Vagina (tissue), 2 donors: ENCODE measurements around the gene STX16.

ENCODE experiments used
- POLR2A ChIP-seq, 2 donors: fragments of 450-650 bp; IDR thresholded peaks; one replicate each; pipeline ENCODE4 v1.6.1; 2017; ENCODE audit warnings: antibody characterized with exemption in 2 of 2, mild to moderate bottlenecking in 2 of 2, moderate library complexity in 2 of 2
- POLR2AphosphoS5 ChIP-seq, 2 donors: sonication (generic); formaldehyde crosslinking; IDR thresholded peaks; one replicate each; pipeline ENCODE4 v1.9.0; 2017; ENCODE audit warnings: antibody characterized with exemption in 2 of 2, mild to moderate bottlenecking in 2 of 2, low read depth in 1 of 2; ENCODE audit not compliant: insufficient read depth in 1 of 2
- TF ChIP-seq, protein P1 (sequence below), 3 experiments: fragments of 450-650 bp in 2 of 3; fragments of 200-600 bp in 1 of 3; sonication (generic) in 1 of 3; IDR thresholded peaks; one replicate each; pipeline ENCODE4 v1.5.1; 2017 to 2019; ENCODE audit warnings: antibody characterized with exemption in 3 of 3, mild to moderate bottlenecking in 2 of 3, moderate library complexity in 2 of 3

DNA sequence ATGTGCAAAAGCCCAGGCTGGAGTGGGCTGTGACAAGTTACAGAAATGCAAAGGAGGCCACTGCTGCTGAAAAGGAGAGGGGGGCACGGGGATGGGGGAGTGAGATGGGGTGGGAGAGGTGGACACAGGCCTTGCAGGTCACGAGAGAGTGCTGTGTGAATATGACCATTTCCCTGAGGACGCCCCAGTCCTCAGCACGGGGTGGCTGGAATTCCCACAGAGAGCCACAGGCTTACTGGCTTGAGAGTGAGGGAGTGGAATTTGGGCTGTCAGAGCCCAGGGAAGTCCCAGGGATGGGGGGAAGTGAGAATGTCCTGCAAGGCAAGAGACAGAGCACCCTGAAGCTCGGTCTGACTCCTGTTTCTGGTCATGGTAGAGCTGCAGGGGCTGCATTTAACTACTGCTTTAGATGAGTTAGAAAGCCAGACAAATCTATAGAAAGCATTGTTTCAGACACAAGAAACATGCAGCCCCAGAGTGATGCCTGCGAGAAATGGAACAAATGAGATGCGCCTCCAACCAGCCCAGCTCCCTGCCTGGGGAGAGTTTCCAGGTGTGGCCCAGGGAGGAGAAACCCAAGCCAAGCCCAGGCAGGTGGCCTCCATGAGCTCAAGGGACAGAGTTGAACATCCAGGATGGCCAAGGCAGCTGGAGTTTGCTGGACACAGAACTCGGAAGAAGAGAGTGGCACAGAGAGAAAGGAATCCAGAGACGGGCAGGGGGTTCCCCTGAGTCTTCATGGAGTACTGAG, 72.0 kb downstream of the STX16 start:
- TF ChIP-seq POLR2A (IDR thresholded peaks at IDR 0.05) = no peak
- TF ChIP-seq, protein P1, sequence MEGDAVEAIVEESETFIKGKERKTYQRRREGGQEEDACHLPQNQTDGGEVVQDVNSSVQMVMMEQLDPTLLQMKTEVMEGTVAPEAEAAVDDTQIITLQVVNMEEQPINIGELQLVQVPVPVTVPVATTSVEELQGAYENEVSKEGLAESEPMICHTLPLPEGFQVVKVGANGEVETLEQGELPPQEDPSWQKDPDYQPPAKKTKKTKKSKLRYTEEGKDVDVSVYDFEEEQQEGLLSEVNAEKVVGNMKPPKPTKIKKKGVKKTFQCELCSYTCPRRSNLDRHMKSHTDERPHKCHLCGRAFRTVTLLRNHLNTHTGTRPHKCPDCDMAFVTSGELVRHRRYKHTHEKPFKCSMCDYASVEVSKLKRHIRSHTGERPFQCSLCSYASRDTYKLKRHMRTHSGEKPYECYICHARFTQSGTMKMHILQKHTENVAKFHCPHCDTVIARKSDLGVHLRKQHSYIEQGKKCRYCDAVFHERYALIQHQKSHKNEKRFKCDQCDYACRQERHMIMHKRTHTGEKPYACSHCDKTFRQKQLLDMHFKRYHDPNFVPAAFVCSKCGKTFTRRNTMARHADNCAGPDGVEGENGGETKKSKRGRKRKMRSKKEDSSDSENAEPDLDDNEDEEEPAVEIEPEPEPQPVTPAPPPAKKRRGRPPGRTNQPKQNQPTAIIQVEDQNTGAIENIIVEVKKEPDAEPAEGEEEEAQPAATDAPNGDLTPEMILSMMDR (IDR thresholded peaks at IDR 0.05) = no peak
- TF ChIP-seq POLR2AphosphoS5 (IDR thresholded peaks at IDR 0.05; ENCODE audit: insufficient read depth in 1 of 2, low read depth in 1 of 2) = no peak
